B cell (primary cell): ENCODE results near the gene MAGI2. TPM values are rescaled to one million over a fixed set of nuclear protein-coding genes. Genes with fewer than 3 reads are reported as not detected.

Source experiments
- ATAC-seq: fragments of 200-7000 bp; cut with Tn5 transposase; one replicate; pipeline ENCODE4 v1.10.0; 2021; ENCODE audit warnings: low read depth, mild to moderate bottlenecking, moderate number of reproducible peaks, moderate library complexity
- CTCF ChIA-PET: fragments of 350-600 bp; sonication (Branson Sonifier 250); formaldehyde crosslinking; loops from one replicate; lab custom pipeline; 2021; ENCODE audit warnings: antibody characterized with exemption, inconsistent platforms; lab: Charles Lee
- POLR2A ChIA-PET: fragments of 350-600 bp; sonication (Branson Sonifier 250); formaldehyde crosslinking; loops from one replicate; lab custom pipeline; 2021; ENCODE audit warnings: antibody characterized with exemption; lab: Charles Lee
- DNase-seq: peaks from one replicate; pipeline ENCODE4 v3.0.0; 2013
- H2AFZ ChIP-seq: 2 replicates; pipeline ENCODE4 v1.6.1; 2012; ENCODE audit warnings: mild to moderate bottlenecking, low read depth, low read length; ENCODE audit not compliant: insufficient read depth, poor library complexity, severe bottlenecking
- H3K27ac ChIP-seq, 2 donors: 1 replicate in 1 of 2; 2 replicates in 1 of 2; pipeline ENCODE4 v1.5.1; 2012 to 2013; ENCODE audit warnings: low read length in 2 of 2, mild to moderate bottlenecking in 2 of 2, moderate library complexity in 1 of 2
- H3K27me3 ChIP-seq, 4 experiments: fragments of 200-600 bp in 1 of 4; sonication (generic) in 1 of 4; replicated peaks in 1 of 4; 1 replicate in 2 of 4; 2 replicates in 2 of 4; pipeline versions ENCODE4 v1.6.1 to v1.7.0; 2013 to 2016; ENCODE audit warnings: low read length in 3 of 4, mild to moderate bottlenecking in 2 of 4, mixed read lengths in 1 of 4, moderate library complexity in 1 of 4; ENCODE audit not compliant: insufficient read depth in 4 of 4, control insufficient read depth in 3 of 4; ENCODE audit errors: control extremely low read depth in 1 of 4
- H3K36me3 ChIP-seq, 2 experiments: replicated peaks in 1 of 2; 1 replicate in 1 of 2; 2 replicates in 1 of 2; pipeline versions ENCODE4 v1.6.1 to v1.7.1; 2013; ENCODE audit warnings: low read length in 1 of 2; ENCODE audit not compliant: insufficient read depth in 2 of 2, control insufficient read depth in 1 of 2; ENCODE audit errors: control extremely low read depth in 1 of 2, extremely low read depth in 1 of 2
- H3K4me1 ChIP-seq, 2 donors: fragments of 200-600 bp in 1 of 2; sonication (generic) in 1 of 2; 1 replicate in 1 of 2; 2 replicates in 1 of 2; pipeline versions ENCODE4 v1.5.1 to v1.6.1; 2013 to 2017; ENCODE audit warnings: low read length in 2 of 2; ENCODE audit not compliant: control insufficient read depth in 2 of 2, insufficient read depth in 2 of 2
- H3K4me2 ChIP-seq: replicated peaks from 2 replicates; pipeline ENCODE3; 2012; ENCODE audit warnings: mild to moderate bottlenecking, low read depth, low read length; ENCODE audit not compliant: poor library complexity, severe bottlenecking
- H3K4me3 ChIP-seq, 5 experiments: fragments of 200-600 bp in 1 of 5; sonication (generic) in 1 of 5; 1 replicate in 3 of 5; 2 replicates in 2 of 5; pipeline versions ENCODE4 v1.5.1 to v1.7.0; 2011 to 2016; ENCODE audit warnings: low read length in 4 of 5, mild to moderate bottlenecking in 4 of 5, low read depth in 2 of 5, control low read depth in 1 of 5, moderate library complexity in 1 of 5; ENCODE audit not compliant: insufficient read depth in 1 of 5; ENCODE audit errors: control extremely low read depth in 1 of 5, extremely low read depth in 1 of 5
- H3K79me2 ChIP-seq: fragments of 200-600 bp; sonication (generic); one replicate; pipeline ENCODE4 v1.6.0; 2016; ENCODE audit warnings: low read length; ENCODE audit not compliant: control insufficient read depth, insufficient read depth
- H3K9ac ChIP-seq: fragments of 200-600 bp; sonication (generic); 2 replicates; pipeline ENCODE4 v1.6.1; 2017; ENCODE audit warnings: mild to moderate bottlenecking, low read length, moderate library complexity
- H3K9me3 ChIP-seq, 3 donors: one replicate each; pipeline versions ENCODE4 v1.6.1 to v1.7.1; 2013; ENCODE audit warnings: low read length in 2 of 3; ENCODE audit not compliant: control insufficient read depth in 2 of 3, insufficient read depth in 1 of 3; ENCODE audit errors: control extremely low read depth in 1 of 3
- H4K20me1 ChIP-seq: 2 replicates; pipeline ENCODE4 v1.6.0; 2012; ENCODE audit warnings: mild to moderate bottlenecking, low read length; ENCODE audit not compliant: insufficient read depth, control insufficient read depth, poor library complexity, severe bottlenecking
- H3K27ac Mint-ChIP-seq: one replicate; pipeline ENCODE4 v1.8.0; 2021; ENCODE audit warnings: mixed read lengths
- H3K27me3 Mint-ChIP-seq: one replicate; pipeline ENCODE4 v1.8.0; 2021; ENCODE audit warnings: mixed read lengths
- H3K4me1 Mint-ChIP-seq: one replicate; pipeline ENCODE4 v1.8.0; 2021; ENCODE audit warnings: mixed read lengths
- H3K4me3 Mint-ChIP-seq: one replicate; pipeline ENCODE4 v1.8.0; 2021; ENCODE audit warnings: mixed read lengths
- H3K9me3 Mint-ChIP-seq: one replicate; pipeline ENCODE4 v1.8.0; 2022; ENCODE audit warnings: mixed read lengths; ENCODE audit not compliant: insufficient read depth
- CTCF ChIP-seq: fragments of 200-600 bp; IDR thresholded peaks from one replicate; pipeline ENCODE4 v1.8.0; 2022; ENCODE audit warnings: antibody characterized with exemption, mild to moderate bottlenecking
- EZH2 ChIP-seq: IDR thresholded peaks from 2 replicates; pipeline ENCODE4 v1.6.1; 2012; ENCODE audit warnings: borderline replicate concordance, low read depth, mild to moderate bottlenecking, moderate library complexity, low read length; ENCODE audit not compliant: insufficient read depth, poor library complexity, severe bottlenecking
- WGBS: methylation state at CpG from one replicate; pipeline ENCODE4 v1.1.5; 2013; ENCODE audit warnings: missing lambda C conversion rate; ENCODE audit not compliant: insufficient coverage; 5-methylcytosine and 5-hydroxymethylcytosine counted together
- intact Hi-C: fragments of 100-400 bp; cut with micrococcal nuclease; formaldehyde crosslinking; loops from one replicate; pipeline ENCODE4 v1.10.0; 2022
- polyA plus RNA-seq: library from polyadenylated mRNA; depleted of rRNA; stranded (reverse); fragments of >200 nt; gene quantifications from 2 replicates; pipeline ENCODE4 v1.2.3, GENCODE V29; 2012
- total RNA-seq, 2 donors: library from RNA; stranded (reverse); fragments of 120-200 nt in 1 of 2; gene quantifications; 1 replicate in 1 of 2; 2 replicates in 1 of 2; pipeline versions ENCODE4 v1.2.3 to v1.2.4, GENCODE V29; 2013 to 2022

Gene MAGI2
- total and polyA plus RNA-seq, 2 donors (not counting 1 experiment from before 2014, with no cell fraction given), result 0.16 to 0.64 TPM

- no peak overlapping the region for H3K4me2 ChIP-seq
- no peak overlapping the region for H3K4me3 ChIP-seq
- TF ChIP-seq EZH2, result no peak
- TF ChIP-seq CTCF, result no peak
- DNase-seq (no peak), ATAC-seq (no peak)
- Mint-ChIP-seq H3K4me3 (no peak overlapping the region), H3K27me3 (no peaks in the 10 kb centered on the region), H3K9me3 (peaks cover 2% of the 10 kb centered on the region), H3K27ac (no peak overlapping the region), H3K4me1 (no peaks in the 10 kb centered on the region)
- no peaks in the 10 kb centered on the region for H3K9me3 ChIP-seq
- H4K20me1 ChIP-seq, result no peaks in the 10 kb centered on the region
- no peaks in the 10 kb centered on the region for H3K4me1 ChIP-seq
- no peaks in the 10 kb centered on the region for H3K27me3 ChIP-seq
- whole genome bisulfite sequencing, result no CpG with 5 or more reads among the region's 4 CpGs
- intact Hi-C loops, result no loop called here
- CTCF ChIA-PET, result no interaction called here
- POLR2A ChIA-PET, result interaction anchor here (0.7 kb wide), 1 partner anchor 153 kb away, joined by 4 read pairs; no protein-coding TSS in a partner anchor
- H3K27ac ChIP-seq, result no peak overlapping the region
- H3K9ac ChIP-seq, result no peak overlapping the region
- H3K79me2 ChIP-seq, result no peaks in the 10 kb centered on the region
- no peaks in the 10 kb centered on the region for H3K36me3 ChIP-seq
- no peak overlapping the region for H2AFZ ChIP-seq
Measured at GRCh38 chr7:78383096-78383880, 1070.2 kb downstream of the MAGI2 start.

DNA sequence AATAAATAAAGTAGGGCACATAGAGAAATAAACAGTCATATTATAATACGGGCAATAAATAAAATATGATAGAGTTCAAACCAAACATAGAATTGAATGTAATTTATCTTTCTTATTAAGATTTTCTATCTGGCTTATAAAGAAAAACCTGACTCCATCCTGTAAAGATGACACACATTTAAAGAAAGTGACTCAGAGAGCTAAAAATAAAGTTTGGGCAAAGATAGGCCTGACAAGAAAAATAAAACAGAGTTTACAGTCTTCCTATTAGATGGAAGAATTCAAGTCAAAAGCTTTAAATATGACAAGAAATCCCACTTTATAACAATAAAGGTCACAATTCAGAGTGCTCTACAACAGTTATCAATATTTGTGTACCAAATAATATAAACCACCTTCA lies 1074.3 kb downstream of the MAGI2 start:
- Histone ChIP-seq H3K9ac (no peak overlapping the region), H3K9me3 (no peaks in the 10 kb centered on the region), H3K27me3 (no peaks in the 10 kb centered on the region), H3K4me3 (no peak overlapping the region), H3K4me2 (no peak overlapping the region), H3K27ac (no peak overlapping the region), H3K4me1 (no peaks in the 10 kb centered on the region), H3K36me3 (no peaks in the 10 kb centered on the region), H3K79me2 (no peaks in the 10 kb centered on the region), H4K20me1 (no peaks in the 10 kb centered on the region), H2AFZ (no peak overlapping the region)
- POLR2A ChIA-PET, result no interaction called here
- Mint-ChIP-seq H3K27me3 (peaks cover 5% of the 10 kb centered on the region), H3K27ac (no peak overlapping the region), H3K4me1 (no peaks in the 10 kb centered on the region), H3K9me3 (peaks cover 2% of the 10 kb centered on the region), H3K4me3 (no peak overlapping the region)
- CTCF ChIA-PET, result no interaction called here
- WGBS, result no CpG with 5 or more reads among the region's 1 CpG
- TF ChIP-seq CTCF, result no peak
- TF ChIP-seq EZH2, result no peak
- ATAC-seq (no peak), DNase-seq (no peak)
- intact Hi-C loops, result no loop called here
